Effector memory CD4-positive, alpha-beta T cell (primary cell): Measurements from ENCODE around the gene DNM3.

Experiments used
- DNase-seq, 3 donors: peaks; one replicate each; pipeline ENCODE4 v3.0.0-alpha.2; 2020
- H3K27ac ChIP-seq: 2 replicates; pipeline ENCODE4 v1.7.0; 2013; ENCODE audit warnings: mild to moderate bottlenecking, low read length, moderate library complexity; ENCODE audit not compliant: insufficient read depth, poor library complexity, severe bottlenecking
- H3K27me3 ChIP-seq: replicated peaks from 2 replicates; pipeline ENCODE4 v1.7.0; 2013; ENCODE audit warnings: mild to moderate bottlenecking, low read length; ENCODE audit not compliant: insufficient read depth, control insufficient read depth, poor library complexity, severe bottlenecking
- H3K36me3 ChIP-seq: 2 replicates; pipeline ENCODE4 v1.7.0; 2013; ENCODE audit warnings: mild to moderate bottlenecking, low read length, moderate library complexity; ENCODE audit not compliant: control insufficient read depth, insufficient read depth
- H3K4me1 ChIP-seq: 2 replicates; pipeline ENCODE4 v1.7.0; 2013; ENCODE audit warnings: low read length, mild to moderate bottlenecking; ENCODE audit not compliant: control insufficient read depth, insufficient read depth, poor library complexity, severe bottlenecking
- H3K4me3 ChIP-seq: 2 replicates; pipeline ENCODE4 v1.7.0; 2013; ENCODE audit warnings: low read length, low read depth, mild to moderate bottlenecking; ENCODE audit not compliant: insufficient read depth, poor library complexity, severe bottlenecking
- H3K9me3 ChIP-seq: 2 replicates; pipeline ENCODE4 v1.7.0; 2013; ENCODE audit warnings: mild to moderate bottlenecking, low read length, moderate library complexity; ENCODE audit not compliant: control insufficient read depth

The DNM3 gene

DNA sequence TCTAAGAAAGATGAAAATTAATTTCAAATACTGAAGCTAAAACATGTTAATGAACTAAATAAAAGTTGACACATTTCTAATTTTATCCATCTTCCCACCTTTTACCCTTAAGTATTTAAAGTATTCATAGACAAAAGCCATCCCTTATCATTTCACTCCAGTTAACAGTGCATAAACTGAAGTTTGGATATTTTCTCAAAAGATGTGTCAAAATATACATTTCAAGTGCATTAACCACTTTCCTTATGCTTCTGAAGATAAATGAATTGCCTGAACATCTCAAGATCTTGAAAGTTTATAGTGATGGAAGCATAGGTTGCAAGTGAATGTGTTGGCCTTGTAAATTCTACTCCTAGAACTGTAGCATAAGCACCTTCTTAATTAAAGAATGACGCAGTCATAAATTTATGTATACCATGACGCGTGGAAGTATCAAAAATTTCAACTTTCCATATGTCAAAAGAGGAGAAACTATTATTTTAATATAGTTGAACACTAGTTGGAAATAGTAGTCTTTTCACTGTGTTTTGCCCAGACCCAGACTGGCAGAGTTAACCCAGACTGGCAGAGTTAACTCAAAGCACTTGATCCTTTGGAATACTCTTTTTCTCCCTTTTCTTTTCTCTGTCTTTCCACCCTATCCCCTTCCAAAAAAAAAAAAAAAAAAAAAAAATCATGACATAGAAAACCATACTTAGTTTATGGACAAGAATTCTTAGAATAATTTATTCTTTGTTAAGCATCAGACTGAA lies 296.6 kb downstream of the DNM3 start:
- no peak overlapping the region for H3K4me3 ChIP-seq
- H3K36me3 ChIP-seq: no peaks in the 10 kb centered on the region
- H3K9me3 ChIP-seq: no peaks in the 10 kb centered on the region
- no peaks in the 10 kb centered on the region for H3K27me3 ChIP-seq
- H3K27ac ChIP-seq: no peak overlapping the region
- no peaks in the 10 kb centered on the region for H3K4me1 ChIP-seq
- DNase-seq: no peak

DNA sequence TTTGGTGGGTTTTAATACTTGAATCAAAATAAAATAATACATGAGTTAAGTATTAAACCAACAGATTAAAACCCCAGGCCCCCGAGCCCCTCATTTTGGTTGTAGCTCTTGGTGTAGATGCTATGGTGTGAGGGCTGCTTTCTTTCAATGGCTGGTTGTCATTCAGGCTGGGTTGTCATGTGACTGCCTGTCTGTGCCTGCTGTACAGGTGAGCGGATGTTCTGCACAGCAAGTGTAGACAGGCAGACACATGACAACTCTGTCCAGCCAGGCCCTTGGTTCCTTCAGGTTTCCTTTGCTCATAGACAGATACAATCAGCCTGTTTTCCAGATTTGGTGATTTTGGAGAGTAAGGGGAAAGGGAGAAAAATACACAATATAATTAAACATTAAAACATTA lies 297.3 kb downstream of the DNM3 start:
- no peaks in the 10 kb centered on the region for H3K36me3 ChIP-seq
- H3K27me3 ChIP-seq: no peaks in the 10 kb centered on the region
- no peak for DNase-seq
- no peak overlapping the region for H3K27ac ChIP-seq
- H3K4me3 ChIP-seq: no peak overlapping the region
- H3K9me3 ChIP-seq: no peaks in the 10 kb centered on the region
- H3K4me1 ChIP-seq: no peaks in the 10 kb centered on the region

DNA sequence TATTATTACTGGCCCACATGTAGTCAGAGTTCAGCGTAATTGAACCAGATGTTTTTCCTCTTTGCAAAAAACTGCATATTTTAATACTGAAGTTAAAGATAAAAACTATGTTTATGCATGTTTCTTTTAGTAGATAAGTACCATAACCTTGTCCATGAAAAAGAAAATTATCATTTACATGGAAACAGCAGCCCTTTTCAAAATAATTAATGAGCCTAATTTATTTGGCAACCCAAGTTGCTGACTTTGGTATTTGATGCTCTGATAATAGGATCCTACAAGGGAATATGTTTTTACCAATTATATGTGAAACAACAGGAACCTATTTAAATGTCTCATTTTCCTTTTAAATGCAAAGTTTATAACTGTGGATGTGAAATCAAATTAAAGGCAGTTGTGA lies 297.9 kb downstream of the DNM3 start:
- Histone ChIP-seq H3K4me3 (no peak overlapping the region), H3K9me3 (no peaks in the 10 kb centered on the region), H3K36me3 (no peaks in the 10 kb centered on the region), H3K27ac (no peak overlapping the region), H3K27me3 (no peaks in the 10 kb centered on the region), H3K4me1 (no peaks in the 10 kb centered on the region)
- DNase-seq: no peak

GRCh38 chr1:172140072-172140471 lies 298.8 kb downstream of the DNM3 start:
- H3K4me1 ChIP-seq: no peaks in the 10 kb centered on the region
- H3K36me3 ChIP-seq: no peaks in the 10 kb centered on the region
- H3K4me3 ChIP-seq: no peak overlapping the region
- no peaks in the 10 kb centered on the region for H3K9me3 ChIP-seq
- no peaks in the 10 kb centered on the region for H3K27me3 ChIP-seq
- no peak overlapping the region for H3K27ac ChIP-seq
- no peak for DNase-seq

DNA sequence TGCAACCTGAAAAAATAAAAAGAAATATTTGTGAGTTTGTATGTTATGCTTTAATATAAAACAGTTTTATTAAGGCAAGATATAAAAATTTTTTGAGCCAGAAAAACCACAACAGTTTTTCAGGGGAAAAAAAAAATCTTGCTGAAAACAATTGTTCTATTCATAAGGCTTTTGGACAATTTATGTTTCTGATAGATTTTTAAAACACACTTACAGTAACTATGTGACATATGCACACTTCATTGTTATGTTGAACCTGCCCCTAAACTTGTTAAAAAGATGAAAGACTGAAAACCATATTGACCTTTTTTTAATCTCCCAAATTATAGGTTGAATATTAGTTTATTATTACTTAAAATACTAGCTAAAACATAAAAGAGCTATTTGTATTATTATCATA lies 299.3 kb downstream of the DNM3 start:
- H3K9me3 ChIP-seq: no peaks in the 10 kb centered on the region
- DNase-seq: no peak
- H3K4me3 ChIP-seq: no peak overlapping the region
- no peaks in the 10 kb centered on the region for H3K27me3 ChIP-seq
- H3K4me1 ChIP-seq: no peaks in the 10 kb centered on the region
- no peaks in the 10 kb centered on the region for H3K36me3 ChIP-seq
- H3K27ac ChIP-seq: no peak overlapping the region

- Histone ChIP-seq H3K36me3 (no peaks in the 10 kb centered on the region), H3K4me3 (no peak overlapping the region), H3K4me1 (no peaks in the 10 kb centered on the region), H3K27me3 (no peaks in the 10 kb centered on the region), H3K9me3 (no peaks in the 10 kb centered on the region), H3K27ac (no peak overlapping the region)
- no peak for DNase-seq
These were observed 300.1 kb downstream of the DNM3 start for GRCh38 chr1:172141341-172141881.

DNA sequence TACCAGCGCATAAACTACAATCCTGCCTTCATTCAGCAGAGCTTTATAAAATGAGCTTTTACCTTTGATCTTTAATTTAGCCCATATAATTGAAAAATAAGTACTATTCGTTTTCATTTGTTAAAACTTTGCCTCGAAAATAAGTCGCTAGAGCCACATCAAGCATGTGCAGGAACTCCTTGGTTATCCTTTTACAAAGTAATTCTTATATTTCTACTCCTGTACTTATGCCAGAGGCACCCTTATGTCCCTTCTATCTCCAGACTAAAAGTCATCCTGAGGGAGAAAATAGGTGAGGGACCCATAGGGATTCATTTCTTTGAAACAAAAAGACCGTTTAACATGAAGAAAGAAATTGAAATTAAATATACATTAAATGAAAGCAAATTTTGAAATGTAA lies 301.0 kb downstream of the DNM3 start:
- Histone ChIP-seq H3K4me1 (no peaks in the 10 kb centered on the region), H3K27ac (no peak overlapping the region), H3K9me3 (no peaks in the 10 kb centered on the region), H3K36me3 (no peaks in the 10 kb centered on the region), H3K27me3 (no peaks in the 10 kb centered on the region), H3K4me3 (no peak overlapping the region)
- no peak for DNase-seq

GRCh38 chr1:172143384-172144055 lies 302.2 kb downstream of the DNM3 start:
- Histone ChIP-seq H3K27ac (no peak overlapping the region), H3K36me3 (no peaks in the 10 kb centered on the region), H3K27me3 (no peaks in the 10 kb centered on the region), H3K4me1 (no peaks in the 10 kb centered on the region), H3K9me3 (no peaks in the 10 kb centered on the region), H3K4me3 (no peak overlapping the region)
- DNase-seq: no peak

DNA sequence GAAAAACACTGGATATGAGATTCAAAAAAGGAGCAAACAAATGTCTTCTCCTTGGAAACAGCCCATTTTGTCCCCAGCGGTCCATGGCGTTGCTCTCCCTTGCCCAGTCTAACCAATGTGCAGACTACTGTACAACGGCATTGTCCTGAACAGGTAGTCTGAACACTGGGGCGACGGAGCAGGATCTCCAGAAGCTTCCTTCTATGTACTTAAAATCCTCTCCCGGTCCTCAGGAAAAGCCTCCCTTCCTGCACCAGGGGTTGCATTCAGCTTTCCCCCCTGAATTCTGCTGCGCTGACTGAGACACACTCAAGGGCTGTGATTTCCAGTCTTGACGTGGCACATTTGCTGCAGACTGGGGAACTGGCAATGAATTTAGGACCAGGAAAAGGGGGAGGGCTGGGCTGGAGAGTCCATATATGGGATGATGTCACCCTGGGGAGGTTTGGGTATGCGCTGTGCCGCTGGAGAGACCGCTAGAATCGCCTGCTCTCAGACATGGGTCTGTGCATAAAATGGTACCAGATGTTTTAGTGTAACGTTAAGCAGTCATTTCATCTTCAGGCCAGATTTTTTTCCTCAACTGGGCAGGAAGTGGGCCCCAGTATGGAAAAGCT lies 303.3 kb downstream of the DNM3 start:
- H3K27ac ChIP-seq: no peak overlapping the region
- no peaks in the 10 kb centered on the region for H3K9me3 ChIP-seq
- H3K4me3 ChIP-seq: no peak overlapping the region
- no peaks in the 10 kb centered on the region for H3K4me1 ChIP-seq
- H3K27me3 ChIP-seq: no peaks in the 10 kb centered on the region
- DNase-seq: no peak
- H3K36me3 ChIP-seq: no peaks in the 10 kb centered on the region

GRCh38 chr1:172145231-172145651 lies 303.9 kb downstream of the DNM3 start:
- H3K9me3 ChIP-seq: no peaks in the 10 kb centered on the region
- no peaks in the 10 kb centered on the region for H3K27me3 ChIP-seq
- no peak for DNase-seq
- no peaks in the 10 kb centered on the region for H3K36me3 ChIP-seq
- no peak overlapping the region for H3K27ac ChIP-seq
- no peaks in the 10 kb centered on the region for H3K4me1 ChIP-seq
- no peak overlapping the region for H3K4me3 ChIP-seq
